ENCODE measurements around the gene ACTR2. TPM values are rescaled to one million over a fixed set of nuclear protein-coding genes. Genes with fewer than 3 reads are reported as not detected.

Gene ACTR2
- total RNA-seq, 1 donor from 2014 or later, result 188 TPM

DNA sequence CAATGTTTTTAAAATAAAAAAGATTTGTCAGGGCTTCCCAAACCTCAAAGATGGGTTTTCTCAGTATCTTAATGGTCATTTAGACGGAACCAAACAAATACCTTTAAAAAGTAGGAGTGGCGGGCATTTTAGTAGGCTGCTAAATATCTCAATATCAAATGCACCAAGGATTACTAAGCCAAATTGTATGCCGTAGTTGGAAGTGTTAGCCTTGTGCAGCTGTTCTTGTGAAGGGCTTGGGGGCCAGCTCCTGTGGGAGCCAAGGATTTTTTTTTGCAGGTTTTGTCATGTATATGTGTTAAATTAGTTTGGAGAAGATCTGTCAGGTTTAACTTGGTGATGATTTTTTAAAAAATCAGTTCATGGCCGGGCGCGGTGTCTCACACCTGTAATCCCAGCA, 52.1 kb downstream of the ACTR2 start:
- H3K4me3 Mint-ChIP-seq (ENCODE audit: low read depth), result no peak overlapping the region
- TF ChIP-seq, protein P1, sequence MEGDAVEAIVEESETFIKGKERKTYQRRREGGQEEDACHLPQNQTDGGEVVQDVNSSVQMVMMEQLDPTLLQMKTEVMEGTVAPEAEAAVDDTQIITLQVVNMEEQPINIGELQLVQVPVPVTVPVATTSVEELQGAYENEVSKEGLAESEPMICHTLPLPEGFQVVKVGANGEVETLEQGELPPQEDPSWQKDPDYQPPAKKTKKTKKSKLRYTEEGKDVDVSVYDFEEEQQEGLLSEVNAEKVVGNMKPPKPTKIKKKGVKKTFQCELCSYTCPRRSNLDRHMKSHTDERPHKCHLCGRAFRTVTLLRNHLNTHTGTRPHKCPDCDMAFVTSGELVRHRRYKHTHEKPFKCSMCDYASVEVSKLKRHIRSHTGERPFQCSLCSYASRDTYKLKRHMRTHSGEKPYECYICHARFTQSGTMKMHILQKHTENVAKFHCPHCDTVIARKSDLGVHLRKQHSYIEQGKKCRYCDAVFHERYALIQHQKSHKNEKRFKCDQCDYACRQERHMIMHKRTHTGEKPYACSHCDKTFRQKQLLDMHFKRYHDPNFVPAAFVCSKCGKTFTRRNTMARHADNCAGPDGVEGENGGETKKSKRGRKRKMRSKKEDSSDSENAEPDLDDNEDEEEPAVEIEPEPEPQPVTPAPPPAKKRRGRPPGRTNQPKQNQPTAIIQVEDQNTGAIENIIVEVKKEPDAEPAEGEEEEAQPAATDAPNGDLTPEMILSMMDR (IDR thresholded peaks at IDR 0.05; ENCODE audit: unreplicated experiment), result no peak
- no peaks in the 10 kb centered on the region for H3K27me3 Mint-ChIP-seq
- H3K9me3 Mint-ChIP-seq (ENCODE audit: low read depth), result no peaks in the 10 kb centered on the region
- no peaks in the 10 kb centered on the region for H3K36me3 Mint-ChIP-seq (ENCODE audit: insufficient read depth)
- no peaks in the 10 kb centered on the region for H3K4me1 Mint-ChIP-seq (ENCODE audit: low read depth)
- no peak for DNase-seq (ENCODE audit: low spot score, unreplicated experiment)
- no peak overlapping the region for H3K27ac Mint-ChIP-seq

- H3K27ac Mint-ChIP-seq, result no peak overlapping the region
- no peaks in the 10 kb centered on the region for H3K4me1 Mint-ChIP-seq (ENCODE audit: low read depth)
- no peak for DNase-seq (ENCODE audit: low spot score, unreplicated experiment)
- H3K4me3 Mint-ChIP-seq (ENCODE audit: low read depth), result no peak overlapping the region
- H3K36me3 Mint-ChIP-seq (ENCODE audit: insufficient read depth), result no peaks in the 10 kb centered on the region
- no peaks in the 10 kb centered on the region for H3K9me3 Mint-ChIP-seq (ENCODE audit: low read depth)
- no peaks in the 10 kb centered on the region for H3K27me3 Mint-ChIP-seq
- TF ChIP-seq, protein P1 (IDR thresholded peaks at IDR 0.05; ENCODE audit: unreplicated experiment), result no peak
Observed at GRCh38 chr2:65281627-65282351, 54.2 kb downstream of the ACTR2 start.

GRCh38 chr2:65282477-65283053, 54.9 kb downstream of the ACTR2 start:
- Mint-ChIP-seq H3K36me3 (ENCODE audit: insufficient read depth) (no peaks in the 10 kb centered on the region), H3K4me3 (ENCODE audit: low read depth) (no peak overlapping the region), H3K9me3 (ENCODE audit: low read depth) (no peaks in the 10 kb centered on the region), H3K27me3 (no peaks in the 10 kb centered on the region), H3K27ac (no peak overlapping the region), H3K4me1 (ENCODE audit: low read depth) (no peaks in the 10 kb centered on the region)
- DNase-seq (ENCODE audit: low spot score, unreplicated experiment), result no peak
- TF ChIP-seq, protein P1 (IDR thresholded peaks at IDR 0.05; ENCODE audit: unreplicated experiment), result no peak

- Mint-ChIP-seq H3K36me3 (ENCODE audit: insufficient read depth) (no peaks in the 10 kb centered on the region), H3K9me3 (ENCODE audit: low read depth) (no peaks in the 10 kb centered on the region), H3K27me3 (peaks cover 4% of the 10 kb centered on the region), H3K4me1 (ENCODE audit: low read depth) (no peaks in the 10 kb centered on the region), H3K4me3 (ENCODE audit: low read depth) (no peak overlapping the region), H3K27ac (no peak overlapping the region)
- TF ChIP-seq, protein P1 (IDR thresholded peaks at IDR 0.05; ENCODE audit: unreplicated experiment), result no peak
- no peak for DNase-seq (ENCODE audit: low spot score, unreplicated experiment)
Observed at GRCh38 chr2:65287364-65287763, 59.7 kb downstream of the ACTR2 start.

DNA sequence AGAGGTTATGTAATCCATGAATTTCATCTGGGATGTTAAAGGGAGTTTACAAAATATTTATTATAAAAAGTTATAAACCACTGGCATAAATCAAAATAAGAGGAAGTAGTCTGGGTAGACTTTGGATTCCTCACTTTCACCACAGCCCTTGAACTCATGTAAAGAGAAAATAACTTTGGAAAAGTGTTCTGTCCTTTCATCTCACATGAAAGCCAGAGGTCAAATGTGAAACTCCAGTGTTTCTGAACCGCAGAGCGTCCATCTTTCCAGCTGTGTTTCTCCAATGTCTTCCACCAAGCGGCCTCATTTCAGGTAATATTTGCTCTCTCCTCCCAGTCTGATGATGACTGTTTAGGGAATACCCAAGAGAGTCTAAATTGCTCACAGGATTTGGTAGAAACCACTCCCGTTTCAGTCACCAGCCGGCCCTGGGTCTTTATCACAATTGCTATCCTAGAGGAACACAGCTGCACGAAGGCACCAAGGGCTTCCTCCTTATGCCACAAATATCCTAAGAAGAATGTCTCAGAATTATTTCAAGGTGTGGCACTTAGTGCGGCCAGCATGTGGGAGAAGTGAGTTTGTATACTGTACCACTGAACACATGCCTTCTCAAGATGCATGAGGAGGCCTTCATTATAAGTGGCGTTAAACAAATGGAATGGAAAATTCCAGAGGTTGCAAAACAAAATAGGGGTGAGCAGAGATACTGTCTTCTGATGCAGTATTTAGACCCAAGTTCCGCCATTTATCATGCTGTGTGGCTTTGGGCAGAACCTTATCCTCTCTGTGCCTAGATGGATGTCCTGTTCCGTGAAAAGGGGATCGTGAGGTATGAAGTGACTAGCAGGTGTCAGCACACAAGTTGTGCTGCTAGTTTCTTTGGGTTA, 63.8 kb downstream of the ACTR2 start:
- Mint-ChIP-seq H3K27me3 (peaks cover 4% of the 10 kb centered on the region), H3K36me3 (ENCODE audit: insufficient read depth) (no peaks in the 10 kb centered on the region), H3K4me1 (ENCODE audit: low read depth) (peaks cover 5% of the 10 kb centered on the region), H3K4me3 (ENCODE audit: low read depth) (no peak overlapping the region), H3K9me3 (ENCODE audit: low read depth) (no peaks in the 10 kb centered on the region), H3K27ac (no peak overlapping the region)
- TF ChIP-seq, protein P1 (IDR thresholded peaks at IDR 0.05; ENCODE audit: unreplicated experiment), result no peak
- no peak for DNase-seq (ENCODE audit: low spot score, unreplicated experiment)

Data from progenitor cell of endocrine pancreas (in vitro differentiated cells).